ENCODE results near the gene GATA2.

GATA2 gene

DNA sequence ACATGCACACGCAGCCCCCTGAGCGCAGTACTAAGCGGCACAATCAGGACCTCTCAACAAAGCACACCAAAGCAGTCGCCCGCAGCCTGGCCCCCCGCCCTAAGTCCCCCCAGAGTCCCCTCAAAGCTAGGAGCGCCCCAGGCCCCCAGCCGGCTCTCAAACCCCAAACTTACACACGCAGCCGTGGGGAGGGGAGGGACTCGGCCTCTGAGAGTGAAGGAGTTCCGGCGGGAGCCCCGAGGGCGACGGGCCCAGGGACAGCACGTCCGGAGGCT, 5.5 kb downstream of the GATA2 start:
- no peak for DNase-seq

DNA sequence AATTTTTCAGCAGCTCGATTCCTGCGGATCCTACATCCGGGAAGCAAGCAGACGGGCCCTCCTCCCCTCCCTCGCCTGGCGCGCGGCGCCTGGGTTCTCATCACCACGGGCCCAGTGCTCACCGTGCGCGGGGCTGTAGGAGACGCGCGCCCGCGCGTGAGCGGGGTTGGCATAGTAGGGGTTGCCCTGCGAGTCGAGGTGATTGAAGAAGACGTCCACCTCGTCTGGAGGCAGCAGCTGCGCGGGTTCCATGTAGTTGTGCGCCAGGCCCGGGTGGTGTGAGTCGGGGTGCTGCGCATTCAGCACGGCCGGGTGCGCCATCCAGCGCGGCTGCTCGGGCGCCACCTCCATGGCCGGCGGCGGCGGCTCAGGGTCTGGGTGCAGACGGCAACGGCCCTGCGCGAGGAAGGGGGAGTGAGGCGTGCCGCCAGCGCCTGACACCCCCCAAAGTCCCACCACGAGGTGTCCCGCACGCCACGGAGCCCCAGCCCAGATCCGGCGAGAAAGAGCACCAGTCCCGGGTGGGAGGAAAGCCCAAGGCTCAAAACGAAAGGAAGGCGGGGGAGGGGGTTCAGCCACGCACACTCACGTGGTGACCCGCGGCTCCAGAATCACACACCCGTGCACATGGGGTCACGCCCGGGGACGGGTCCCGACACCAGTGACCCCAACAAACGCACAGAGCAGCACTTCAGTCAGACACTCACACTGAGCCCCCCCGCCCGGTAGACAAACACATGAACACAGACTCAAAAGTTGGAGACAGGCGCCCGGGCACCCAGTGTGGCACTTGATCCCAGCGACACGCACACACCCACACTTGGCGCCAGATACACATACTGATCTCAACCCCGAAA, 6.1 kb downstream of the GATA2 start:
- DNase-seq: no peak

DNA sequence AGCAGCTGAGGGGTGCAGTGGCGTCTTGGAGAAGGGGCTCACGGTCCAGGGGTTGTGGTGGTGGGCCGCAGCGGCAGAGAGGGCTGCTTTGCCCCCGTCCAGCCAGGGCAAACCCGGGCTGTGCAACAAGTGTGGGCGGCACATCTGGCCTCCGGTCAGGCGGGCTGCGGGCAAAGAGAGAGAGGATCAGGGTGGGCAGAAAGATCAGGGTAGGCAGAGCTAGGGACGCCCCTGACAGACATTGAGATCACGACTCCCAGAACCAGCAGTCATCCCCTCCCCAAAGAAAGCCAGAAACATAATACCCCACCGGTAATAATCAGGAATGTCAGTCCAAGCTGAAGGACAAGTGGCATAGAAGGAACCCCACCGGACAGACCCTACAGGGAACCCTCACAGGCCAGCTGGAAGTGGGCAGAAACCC, 6.8 kb downstream of the GATA2 start:
- DNase-seq: no peak

DNA sequence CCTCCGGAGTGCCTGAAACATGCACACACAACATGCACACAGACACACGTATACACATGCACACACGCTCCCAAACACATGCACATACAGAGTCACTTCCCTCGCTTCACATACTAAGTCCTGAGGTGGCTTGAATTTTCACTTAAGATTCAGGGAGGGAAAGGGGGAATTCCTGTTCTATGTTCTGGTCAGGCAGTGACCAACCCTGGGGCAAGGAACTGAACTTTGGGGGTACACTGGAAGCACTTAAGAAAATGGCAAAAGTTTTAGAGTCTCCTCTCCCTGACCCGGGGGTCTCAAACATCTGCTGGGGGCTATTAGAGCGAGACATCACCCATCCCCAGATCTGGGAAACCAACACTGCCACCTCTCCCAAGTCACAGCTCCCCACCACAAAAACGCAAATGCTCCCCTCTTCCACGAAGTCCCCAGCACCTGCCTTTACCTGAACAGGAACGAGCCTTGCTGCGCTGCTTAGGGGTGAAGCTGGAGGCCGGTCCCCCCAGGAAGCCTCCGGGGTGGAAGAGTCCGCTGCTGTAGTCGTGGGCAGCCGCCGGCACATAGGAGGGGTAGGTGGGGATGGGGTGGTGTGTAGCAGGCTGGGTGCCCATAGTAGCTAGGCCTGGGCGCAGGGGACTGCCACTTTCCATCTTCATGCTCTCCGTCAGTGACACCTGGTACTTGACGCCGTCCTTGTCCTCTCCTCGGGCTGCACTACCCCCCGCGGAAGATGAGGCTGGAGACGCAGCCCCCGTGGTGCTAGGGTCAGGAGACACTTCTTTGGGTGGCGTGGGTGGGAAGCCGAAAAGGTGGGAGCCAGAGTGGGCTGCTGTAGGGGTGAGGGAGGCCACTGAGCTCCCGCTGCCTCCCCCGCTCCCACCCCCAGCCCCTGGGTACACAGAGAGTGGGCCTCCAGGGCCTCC, 7.5 kb downstream of the GATA2 start:
- DNase-seq: no peak

DNA sequence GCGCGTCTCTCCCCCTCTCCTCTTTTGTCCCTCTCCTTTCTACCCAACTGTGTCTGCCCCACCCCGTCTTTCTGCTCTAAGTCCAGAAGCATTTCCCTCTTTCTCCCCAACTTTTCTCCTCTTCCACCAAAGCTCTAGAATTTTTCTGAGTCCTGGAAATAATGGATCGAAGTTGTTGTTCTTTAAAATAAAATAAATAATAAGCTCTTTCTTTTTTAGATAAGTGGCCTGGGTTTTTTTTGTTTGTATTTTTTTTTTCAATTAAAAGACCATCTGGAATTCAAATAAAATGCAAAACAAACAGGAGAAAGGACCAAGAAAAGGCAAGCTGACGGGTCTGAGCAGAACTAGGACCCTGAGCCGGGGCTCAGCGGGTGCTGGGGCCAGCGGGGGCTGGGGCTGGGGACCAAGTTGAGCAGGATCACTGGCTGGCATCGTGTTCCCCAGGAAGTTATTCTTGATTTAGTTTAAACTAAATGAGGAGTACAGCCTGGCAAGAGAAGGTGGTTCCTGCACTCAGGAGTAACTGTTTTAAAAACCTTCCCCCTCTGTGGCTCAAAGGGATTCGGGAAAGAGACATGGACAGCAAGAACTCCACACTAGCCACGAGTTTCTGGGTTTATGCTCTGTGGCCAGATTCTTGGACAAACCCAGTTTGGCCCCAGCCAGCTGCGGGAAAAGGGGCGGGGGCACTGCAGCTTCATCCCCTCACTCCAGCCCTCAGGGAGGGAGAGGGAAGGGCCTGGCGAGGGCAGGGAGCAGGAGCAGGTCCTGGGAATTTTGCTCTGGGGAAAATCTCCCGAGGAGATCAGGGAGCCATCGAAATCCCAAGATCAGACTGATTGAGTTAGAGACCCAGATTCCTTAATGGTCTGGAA, 8.4 kb downstream of the GATA2 start:
- DNase-seq: no peak

DNA sequence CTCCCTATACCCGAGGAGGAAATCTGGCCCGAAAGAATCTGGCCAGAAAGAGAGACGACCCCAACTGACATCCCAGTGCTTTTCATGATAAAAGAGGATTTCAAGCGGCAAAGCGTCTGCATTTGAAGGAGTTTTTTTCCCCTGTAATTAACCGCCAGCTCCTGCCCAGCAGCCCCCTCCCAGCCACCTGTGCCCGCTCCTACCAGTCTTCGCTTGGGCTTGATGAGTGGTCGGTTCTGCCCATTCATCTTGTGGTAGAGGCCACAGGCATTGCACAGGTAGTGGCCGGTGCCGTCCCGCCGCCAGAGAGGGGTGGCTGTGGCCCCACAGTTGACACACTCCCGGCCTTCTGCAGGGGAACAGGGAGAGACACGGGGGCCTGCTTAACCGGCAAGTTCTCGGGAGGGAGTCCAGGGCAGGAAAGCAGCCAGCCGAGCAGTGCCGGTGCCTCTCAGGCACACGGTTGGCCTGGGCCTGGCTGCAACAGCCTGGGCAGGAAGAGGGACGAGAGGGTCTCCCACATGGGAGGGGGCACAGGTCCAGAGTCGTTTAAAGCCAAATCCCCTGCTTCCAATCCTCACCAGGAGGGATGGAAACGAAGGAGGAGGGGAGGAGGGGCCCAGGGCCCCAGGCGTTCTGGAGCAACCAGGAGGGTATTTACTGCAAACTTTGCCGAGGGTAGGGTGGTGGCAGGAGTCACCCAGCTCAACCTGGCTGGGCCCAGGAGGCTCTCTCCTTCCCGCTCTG, 9.2 kb downstream of the GATA2 start:
- DNase-seq: no peak

DNA sequence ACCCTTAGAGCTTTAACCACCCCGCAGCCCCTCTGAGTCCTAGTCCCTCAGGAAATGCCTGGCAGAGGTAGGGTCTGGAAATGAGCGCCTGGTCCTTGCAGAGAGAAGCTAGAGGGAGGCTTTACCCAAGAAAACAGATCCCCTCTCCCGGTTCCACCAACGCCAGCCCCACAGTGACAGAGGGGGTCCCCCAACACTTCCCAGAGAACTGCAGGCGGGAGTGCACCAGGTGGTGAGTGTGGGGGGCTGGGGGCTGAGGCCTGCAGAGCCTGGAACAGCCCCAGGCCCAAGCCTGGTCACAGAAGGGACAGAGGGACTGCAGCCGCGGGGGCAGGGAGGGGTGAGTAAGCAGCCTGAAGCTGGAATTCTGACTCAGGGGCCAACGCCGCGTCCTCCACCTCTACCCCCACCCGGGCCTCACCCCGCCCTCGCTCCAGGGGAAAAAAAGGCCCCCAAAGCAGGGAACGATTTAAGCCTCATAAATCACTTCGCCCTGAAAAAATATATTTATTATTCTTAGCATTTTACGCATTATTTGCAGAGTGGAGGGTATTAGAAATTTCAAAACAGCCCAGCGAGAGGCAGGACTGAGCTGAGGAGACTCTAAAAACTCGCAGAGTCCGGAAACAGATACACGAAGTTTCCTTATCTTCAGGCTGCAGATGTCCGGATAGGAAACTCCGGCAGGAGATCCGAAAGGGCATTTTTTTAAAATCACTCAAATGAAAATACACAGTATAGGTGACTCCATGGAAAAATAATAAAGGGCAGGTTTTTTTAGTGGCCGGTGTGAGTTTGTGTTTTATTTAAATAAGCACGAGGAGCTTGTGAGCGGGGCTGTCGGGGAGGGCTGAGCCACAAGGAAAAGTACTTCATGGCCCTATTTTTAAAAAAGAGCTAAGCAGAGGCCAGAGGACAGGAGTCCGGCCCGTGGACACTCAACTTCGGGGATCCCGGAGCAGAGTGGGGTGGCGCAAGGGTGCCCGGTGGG, 10.0 kb downstream of the GATA2 start:
- DNase-seq: peak; percentile 23

DNA sequence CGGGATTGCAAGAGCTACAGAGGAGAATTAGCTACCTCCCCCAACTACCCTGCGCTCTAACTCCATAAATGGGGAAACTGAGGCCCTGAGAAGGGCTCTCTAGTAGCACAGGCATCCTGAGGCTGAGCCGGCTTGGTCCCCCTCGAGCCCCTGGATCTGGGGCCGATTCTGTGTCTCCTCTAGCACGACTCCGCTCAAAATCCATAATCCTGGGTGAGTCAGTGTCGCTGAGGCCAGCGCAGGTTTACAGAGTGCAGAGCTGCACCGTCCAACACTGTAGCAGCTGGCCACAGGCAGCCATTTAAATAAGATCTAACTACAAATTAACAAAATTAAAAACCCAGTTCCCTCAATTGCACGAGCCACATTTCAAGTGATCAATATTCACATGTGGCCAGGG, 10.8 kb downstream of the GATA2 start:
- no peak for DNase-seq

DNA sequence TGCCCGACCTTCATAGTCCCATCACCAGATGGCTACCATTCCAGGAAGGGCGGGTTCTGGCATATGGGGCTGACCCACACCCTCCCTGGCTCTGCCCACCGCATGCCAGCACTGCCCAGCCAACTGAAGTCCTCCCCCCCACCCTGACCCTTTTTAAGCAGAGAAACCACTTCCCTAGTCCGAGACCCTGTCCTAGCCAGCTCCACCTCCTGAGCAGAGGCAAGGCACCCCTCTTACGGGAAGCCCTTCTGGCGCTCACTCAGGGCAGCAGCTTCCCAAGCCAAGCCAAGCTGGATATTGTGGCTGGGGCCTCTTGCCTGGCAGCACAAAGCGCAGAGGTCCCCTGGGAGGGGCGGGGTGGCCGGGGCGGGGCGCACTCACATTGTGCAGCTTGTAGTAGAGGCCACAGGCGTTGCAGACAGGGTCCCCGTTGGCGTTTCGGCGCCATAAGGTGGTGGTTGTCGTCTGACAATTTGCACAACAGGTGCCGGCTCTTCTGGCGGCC, 11.5 kb downstream of the GATA2 start:
- no peak for DNase-seq

DNA sequence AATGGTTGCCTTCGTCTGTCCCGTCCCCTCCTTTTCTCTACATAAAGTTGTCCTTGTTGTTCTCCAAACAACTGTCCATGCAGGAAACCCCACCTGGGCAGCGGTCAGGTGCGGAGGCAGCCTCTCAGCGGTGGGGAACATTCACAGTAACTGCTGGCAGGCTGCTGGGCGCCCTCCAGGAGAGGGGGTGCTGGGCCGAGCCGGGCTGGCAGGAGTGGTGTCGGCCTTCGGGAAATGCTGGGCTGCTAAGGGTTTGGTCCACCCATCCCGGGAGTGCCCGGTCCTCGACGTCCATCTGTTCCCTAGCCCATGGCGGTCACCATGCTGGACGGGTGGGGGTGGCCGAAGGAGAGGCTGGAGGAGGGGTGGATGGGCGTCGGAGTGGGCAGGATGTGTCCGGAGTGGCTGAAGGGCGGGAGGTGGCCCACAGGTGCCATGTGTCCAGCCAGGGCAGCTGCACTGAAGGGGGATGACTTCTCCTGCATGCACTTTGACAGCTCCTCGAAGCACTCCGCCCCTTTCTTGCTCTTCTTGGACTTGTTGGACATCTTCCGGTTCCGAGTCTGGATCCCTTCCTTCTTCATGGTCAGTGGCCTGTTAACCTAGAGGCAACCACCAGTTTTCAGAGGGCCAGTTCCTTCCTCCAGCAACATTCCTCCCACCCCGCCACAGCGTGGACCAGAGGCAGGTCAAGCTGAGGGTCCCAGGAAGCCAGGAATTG, 12.1 kb downstream of the GATA2 start:
- DNase-seq: no peak

DNA sequence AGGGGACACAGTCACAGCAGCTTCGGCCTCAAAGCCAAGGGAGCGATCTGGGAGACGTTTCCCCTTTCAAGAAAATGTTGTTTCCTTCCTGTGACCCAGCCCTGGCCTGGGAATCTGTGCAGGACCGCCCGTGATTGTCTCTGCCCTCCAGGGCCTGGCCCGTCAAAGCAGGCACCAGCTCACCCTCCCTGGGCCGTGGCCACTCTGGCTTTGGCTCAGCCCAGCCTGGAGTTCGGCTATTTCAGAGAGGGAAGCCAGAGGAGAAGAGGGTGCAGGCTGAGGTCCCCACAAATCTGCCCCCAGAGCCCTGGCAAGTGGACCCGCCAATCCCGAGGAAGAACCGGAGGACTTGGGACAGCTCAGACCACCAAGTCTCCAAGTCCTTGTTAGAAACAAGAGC, 12.7 kb downstream of the GATA2 start:
- DNase-seq: no peak

DNA sequence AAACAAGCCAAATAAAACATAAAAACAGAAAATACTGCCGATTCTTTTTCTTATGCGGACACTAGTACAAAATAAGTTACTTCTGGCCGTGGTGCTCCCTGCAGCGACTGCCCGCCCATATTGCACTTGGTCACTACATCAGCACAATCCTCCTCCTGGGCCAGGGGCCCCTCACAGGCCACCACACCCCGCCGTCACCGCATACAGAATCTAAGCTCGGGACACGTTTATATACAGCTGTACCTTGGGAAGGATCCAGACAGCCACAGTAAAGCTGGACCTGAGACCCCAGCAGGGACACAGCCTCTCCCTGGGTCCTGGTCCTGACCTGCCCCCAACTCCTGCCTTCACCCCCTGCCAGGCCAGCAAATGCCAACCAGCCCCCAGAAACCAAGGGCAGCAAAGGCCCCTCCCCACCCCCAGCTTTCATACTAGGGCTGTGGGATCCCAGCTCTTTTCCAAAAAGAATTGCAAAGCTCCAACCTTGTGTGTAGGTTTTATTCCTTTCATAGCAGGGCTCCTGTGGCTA, 13.4 kb downstream of the GATA2 start:
- no peak for DNase-seq

DNA sequence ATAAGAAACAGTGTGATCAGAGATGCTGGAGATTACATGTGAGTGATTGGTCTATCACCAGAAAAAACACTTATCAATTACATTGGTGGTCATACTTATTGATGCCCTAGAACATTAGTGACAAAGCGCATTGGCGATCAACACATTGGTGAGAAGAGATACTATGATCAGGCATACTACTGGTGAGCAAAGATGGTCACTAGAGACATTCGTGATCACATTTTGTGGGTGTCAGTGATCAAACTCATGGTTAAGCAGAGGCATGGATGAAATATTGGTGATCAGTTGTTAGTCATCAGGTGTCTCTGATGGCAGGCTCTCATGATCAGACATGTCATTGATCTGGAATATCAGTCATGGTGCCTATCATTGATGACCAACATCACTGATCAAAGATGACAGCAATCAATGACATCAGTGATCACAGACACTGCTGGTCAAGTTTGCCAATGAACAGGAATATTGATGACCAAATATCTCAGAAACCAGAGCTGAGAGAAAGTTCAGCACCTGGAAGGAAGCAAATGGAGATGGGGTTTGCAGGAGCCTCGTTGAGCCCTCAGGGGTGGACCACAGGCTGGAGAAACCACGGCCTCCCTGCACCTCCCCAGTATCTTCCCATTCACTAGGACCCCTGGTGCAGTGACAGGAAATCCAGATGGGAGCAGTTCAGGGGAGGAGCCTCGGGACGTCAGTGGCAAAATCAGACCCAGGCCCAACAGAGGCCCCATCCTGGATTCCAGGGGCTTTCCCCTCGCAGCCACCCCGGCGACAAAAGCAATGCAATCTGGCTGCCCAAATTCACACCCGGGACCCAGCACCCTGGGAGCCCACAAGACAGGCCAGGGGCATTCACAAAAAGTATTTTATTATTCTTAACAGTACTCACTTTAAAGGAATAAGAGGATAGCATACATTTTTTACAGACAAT, 14.2 kb downstream of the GATA2 start:
- no peak for DNase-seq

DNA sequence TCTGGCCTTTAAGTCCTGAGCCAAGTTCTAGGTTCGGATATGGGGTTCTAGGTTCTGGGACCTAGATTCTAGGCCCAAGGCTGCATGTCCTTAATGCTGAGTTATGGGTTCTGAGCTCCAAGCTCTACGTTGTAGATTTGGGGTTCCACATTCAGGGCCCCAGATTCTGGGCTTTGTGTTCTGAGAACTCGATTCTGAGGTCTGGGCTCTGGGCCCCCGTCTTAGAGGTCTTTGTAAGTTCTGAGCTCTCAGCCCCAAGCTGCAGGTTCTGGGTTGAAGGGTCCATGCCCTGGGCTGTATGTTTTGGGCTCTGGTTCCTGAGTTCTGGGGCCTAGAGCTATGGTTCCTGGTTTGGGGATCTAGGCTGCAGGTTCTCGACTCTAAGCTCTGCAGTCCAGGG, 16.3 kb downstream of the GATA2 start:
- DNase-seq: no peak

DNA sequence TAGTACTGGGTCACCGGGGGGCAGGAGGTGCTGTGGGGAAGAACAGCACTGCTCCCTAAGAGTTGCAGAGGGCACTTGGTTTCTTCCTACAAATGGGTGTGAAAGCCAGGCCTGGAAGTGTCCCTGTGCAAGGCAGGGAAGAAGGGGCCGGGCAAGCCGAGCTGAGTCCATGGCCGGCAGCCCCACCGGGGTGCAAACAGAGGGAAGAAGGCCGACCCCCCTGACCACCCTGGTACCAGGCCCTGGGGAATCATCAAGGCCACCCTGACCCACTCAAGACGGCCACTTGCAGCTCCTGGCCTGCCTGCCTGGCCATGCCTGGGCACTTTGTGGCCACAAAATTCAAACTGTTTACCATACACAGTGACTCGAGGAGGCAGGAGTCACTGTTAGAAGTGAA, 17.6 kb downstream of the GATA2 start:
- no peak for DNase-seq

DNA sequence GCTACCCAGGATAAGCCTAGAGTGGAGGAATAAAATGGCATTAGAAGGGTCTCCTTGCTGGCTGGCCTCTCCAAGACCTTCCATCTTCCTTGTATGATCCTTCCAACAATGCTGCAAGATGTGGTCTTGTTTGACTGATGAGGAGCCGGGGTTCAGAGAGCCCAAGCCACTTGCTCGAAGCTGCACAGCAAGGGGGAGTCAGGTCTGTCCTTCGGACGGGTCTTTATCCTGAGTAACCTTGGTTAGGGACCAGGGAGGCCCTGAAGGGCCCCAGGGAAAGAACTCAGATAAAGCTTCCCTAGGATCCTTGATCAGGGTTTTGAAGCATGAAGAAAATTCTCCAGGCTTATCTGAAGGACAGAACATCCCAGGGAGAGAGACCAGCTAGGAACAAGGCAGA, 19.3 kb downstream of the GATA2 start:
- DNase-seq: no peak

DNA sequence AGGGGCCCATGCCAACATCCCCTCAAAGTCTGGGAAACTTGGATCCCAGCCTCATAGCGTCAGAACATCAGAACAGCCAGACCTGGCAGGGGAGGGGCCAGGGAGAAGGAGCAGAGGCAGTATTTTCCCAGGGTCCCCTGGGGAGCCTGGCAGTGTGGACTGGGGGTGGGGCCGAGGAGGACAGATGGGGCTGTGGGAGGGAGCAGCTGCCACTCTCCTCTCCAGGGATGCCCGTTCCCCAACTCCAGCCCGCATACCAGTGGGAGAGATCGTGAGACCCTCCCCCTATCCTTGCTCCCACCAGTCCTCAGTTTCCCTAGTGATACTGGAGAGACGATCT, 19.9 kb downstream of the GATA2 start:
- no peak for DNase-seq

DNA sequence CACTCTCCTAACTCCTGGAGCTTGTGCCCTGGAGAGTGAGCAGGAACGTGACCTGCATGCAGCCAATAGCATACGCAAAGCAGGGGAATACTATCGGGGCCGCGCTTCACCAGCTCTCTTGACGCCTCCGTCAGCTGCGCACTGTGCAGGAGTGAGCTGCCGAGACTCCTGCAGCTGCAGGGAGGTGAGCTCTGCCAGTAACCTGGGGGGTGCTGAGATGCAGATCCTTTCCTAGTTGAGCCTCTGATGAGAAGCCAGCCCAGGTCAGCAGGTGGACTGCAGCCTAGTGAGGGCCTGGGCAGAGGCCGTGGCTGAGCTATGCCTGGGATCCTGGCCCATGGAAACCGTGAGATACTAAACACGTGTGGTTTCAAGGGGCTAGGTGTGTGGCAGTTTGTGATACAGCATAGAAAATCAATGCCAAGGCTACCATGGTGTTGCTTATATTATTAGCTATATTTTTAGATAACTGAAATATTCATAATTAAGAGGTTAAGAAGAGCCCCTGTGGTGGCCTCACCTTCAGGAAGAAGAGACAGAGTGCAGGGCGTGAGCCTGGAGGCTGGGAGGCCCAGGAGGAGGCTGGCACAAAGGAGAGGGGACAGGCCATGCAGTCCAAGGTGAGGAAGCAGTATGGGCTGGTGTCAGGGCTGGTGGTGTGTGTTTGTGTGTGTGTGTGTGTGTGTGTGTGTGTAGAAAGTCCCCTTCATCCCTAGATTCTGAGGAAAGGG, 20.4 kb downstream of the GATA2 start:
- no peak for DNase-seq
